ENCODE measurements around the gene ARID3B.
"Not testable (repeated sequence)": the region's sequence is repeated elsewhere in the genome, so short reads cannot be mapped to it uniquely, and the experiment has no call there.

ARID3B gene

GRCh38 chr15:74539521-74539920 lies 1.5 kb upstream of the ARID3B start:
- DNase-seq, result not testable (repeated sequence)

- DNase-seq, result peak; percentile 42
These were observed 759 bp upstream of the ARID3B start for GRCh38 chr15:74540161-74540760.

DNA sequence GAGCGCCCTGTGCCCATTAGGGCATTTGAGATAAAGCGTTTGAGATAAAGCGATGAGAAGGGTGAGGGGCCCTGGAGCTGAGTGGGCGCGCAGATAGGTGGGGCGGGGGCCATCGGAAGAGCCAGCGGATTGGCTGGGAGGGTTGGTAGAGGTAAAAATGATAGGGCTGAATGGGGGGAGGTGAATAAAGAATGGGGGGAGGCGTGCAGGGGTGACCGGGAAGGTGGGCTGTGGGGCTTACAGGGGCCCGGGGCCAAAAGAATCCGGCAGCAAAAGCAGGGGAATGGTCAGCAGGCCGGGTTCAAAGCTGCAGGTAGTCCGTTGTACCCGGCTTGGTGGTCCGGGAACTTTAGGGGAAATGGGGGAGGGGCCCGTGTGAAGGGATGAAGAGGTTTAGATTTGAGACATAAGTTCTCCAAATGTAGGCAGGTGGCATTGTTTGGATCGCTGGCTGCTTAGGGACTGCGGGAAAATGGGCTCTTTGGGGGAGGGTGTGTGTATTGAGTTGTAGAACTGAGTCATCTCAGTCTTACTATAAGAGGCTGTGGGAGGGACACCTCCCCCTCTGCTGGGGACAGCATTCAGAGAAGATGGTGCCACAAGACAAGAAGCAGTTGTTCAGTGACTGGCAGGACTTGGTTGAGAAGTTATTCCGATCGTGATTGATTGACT lies 610 bp downstream of the ARID3B start:
- DNase-seq, result no peak

GRCh38 chr15:74542166-74543042 lies 1.4 kb downstream of the ARID3B start:
- no peak for DNase-seq

DNA sequence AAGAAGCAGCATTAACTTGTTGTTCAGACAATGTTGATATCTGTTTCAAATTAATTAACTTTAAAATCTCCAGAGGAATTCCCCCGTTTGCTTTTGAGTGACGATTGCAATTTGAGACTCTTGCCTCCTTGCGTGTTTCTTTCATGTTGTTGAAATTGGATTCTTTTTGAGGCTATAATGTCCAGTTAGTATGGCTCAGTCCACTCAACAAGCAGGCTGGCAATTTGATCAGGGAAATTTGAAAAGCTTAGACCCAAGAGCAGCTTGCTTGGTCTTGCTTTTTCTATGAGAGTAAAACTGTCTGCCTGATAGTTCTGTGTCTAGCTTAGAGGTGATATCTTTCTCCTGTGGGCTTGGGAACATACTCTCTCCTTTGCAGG lies 2.0 kb downstream of the ARID3B start:
- DNase-seq, result no peak

- DNase-seq, result no peak
These were observed 2.6 kb downstream of the ARID3B start for GRCh38 chr15:74543583-74543982.

DNA sequence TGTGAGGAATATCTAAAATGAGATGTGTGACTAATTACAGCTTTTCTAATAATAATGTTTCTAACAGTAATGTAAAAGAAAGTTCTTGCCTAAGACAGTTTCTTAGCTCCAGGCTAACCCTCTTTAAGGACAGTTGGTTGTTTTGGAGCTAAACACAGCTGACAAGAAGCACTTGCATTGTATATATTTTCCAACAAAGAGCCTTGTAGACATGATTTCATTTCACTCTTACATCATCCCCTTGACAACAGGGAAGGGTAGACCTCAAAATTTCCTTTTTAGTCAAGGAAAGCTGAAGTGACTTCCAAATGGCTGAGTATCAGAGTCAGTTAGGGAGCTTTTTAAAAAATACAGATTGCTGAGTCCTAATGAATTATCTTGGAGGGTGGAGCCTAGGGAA lies 4.1 kb downstream of the ARID3B start:
- DNase-seq, result no peak

DNA sequence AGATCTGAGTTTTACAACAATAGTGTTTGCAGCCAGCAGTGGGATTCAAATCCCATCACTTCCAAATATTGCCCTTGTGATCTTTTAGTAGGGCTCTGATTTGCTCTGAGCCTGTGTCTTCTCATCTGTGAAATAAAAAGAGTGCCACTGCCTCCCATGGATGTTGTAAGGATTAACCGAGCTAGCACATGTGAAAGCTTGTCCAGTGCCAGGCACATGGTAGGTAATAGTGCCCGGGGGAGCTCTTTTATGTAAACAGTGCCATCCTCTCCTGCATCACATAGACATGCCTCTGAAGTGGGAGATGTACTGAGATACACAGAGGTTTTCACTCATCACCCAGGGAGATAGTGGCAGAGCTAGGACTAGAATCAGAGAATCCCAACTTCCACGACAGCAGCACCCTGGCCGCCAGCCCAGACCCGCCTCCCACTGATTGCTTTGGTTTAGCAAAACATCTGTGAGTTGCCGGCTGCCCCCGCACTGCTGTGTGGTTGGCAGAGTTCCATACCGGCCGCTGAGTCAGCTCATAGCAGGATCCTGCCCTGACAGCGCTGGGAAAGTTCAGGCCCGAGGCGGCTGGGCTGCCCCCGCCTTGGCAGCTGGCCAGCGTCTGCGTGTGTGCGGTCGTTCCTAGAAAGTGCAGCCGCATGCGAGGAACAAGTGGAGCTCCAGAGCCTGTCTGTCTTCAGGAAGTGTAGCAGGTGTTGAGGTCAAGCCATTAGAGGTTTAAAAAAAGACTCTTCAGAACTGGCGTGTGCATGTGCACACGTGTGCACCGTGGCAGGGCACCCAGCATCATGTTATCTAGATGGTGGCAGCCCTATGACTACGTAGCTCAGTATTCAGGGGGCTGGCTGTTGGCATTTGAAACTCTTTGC lies 5.0 kb downstream of the ARID3B start:
- DNase-seq, result peak; percentile 91

GRCh38 chr15:74547616-74548015 lies 6.6 kb downstream of the ARID3B start:
- DNase-seq, result no peak

- no peak for DNase-seq
These were observed 7.2 kb downstream of the ARID3B start for GRCh38 chr15:74548241-74548640.

- DNase-seq, result no peak
These were observed 8.8 kb downstream of the ARID3B start for GRCh38 chr15:74549816-74550215.

DNA sequence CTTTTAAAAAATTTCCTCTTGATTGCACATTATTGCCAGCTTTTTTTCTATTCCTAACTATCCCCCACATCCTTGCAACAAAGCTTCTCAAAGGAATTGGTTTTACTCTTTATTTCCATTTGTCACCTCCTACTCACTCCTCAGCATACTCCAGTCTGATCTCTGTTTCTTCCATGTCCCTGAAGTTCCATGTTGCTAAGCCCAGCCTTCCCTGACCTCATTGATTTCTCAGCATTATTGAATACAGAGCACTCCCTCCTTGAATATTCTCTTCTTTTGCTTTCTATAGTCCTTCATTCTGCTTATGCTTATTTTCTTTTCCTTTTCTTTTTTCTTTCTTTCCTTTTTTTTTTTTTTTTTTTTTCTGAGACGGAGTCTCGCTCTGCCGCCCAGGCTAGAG lies 10.7 kb downstream of the ARID3B start:
- no peak for DNase-seq

DNA sequence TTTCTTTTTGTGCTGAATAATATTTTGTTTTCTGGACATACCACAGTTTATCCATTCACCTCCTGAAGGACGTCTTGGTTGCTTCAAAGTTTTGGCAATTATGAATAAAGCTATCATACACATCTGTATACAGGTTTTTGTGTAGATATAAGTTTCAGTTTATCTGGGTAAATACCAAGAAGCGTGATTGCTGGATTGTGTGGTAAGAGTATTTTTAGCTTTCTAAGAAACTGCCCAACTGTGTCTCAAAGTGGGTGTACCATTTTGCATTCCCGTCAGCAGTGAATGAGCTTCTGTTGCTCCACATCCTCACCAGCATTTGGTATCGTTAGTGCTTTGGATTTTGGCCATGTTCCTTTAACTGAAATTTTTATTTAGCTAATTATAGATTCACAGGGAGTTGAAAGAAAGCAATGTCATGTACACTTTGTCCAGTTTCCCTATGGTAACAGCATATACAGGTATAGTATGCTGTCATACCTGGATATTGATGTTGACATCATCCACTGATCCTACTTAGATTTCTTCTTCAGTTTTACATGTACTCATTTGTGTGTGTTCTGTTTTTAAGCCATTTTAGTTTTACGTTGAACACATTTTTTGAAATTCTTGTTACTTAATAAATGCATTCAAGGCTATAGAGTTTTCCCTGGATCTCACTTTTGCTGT lies 11.9 kb downstream of the ARID3B start:
- DNase-seq, result no peak

DNA sequence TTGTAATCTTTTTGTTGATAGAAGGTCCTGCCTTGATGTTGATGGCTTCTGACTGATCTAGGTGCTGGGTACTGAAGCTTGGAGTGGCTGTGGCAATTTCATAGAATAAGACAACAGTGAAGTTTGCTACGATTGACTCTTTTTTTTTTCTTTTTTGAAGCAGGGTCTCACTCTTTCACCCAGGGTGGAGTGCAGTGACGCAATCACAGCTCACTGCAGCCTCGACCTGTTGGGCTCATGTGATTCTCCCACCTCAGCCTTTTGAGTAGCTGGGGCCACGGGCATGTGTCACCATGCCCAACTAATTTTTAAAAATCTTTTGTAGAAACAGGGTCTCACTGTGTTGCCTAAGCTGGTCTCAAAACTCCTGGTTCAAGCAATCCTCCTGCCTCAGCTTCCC lies 14.2 kb downstream of the ARID3B start:
- no peak for DNase-seq

- DNase-seq, result no peak
These were observed 17.7 kb downstream of the ARID3B start for GRCh38 chr15:74558706-74559105.

DNA sequence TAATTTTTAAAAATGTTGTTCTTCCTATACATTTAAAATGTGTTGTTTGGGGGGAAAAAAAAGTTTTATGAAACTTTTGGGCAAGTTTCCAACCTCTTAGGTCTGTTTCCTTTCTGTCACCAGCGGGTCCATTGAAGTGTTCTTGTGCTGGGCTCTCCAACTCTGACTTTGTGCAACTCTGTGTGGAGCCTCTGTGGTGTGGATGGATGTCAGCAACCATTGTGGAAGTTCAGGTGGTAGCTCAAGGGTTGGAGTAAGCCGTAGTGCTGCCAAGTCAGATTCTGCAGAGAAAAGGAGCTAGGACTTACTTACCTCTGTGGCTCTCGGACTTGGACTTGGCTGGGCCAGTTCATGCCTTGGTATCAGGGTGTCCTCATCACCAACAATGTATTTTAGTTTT lies 22.4 kb downstream of the ARID3B start:
- no peak for DNase-seq

- no peak for DNase-seq
These were observed 23.2 kb downstream of the ARID3B start for GRCh38 chr15:74564182-74564581.

GRCh38 chr15:74565381-74566085 lies 24.5 kb downstream of the ARID3B start:
- DNase-seq, result no peak

- DNase-seq, result no peak
These were observed 27.6 kb downstream of the ARID3B start for GRCh38 chr15:74568594-74568993.

DNA sequence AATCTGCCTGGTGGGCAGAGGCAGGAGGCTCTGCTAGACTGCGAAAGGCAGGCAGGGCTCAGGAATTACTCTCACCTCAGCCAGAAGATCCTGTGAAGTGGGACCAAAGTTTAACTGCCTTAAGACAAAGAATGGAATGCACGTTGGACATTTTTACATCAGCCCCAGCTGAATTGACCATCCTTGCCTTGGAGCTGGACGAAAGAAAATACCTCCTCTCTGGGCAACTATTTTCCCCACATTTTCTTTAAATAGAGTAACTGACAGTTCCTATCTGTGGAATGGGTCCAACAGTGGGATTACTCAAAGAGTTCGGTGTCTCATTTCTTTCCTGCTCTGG lies 28.7 kb downstream of the ARID3B start:
- no peak for DNase-seq

GRCh38 chr15:74571191-74571590 lies 30.2 kb downstream of the ARID3B start:
- DNase-seq, result no peak

DNA sequence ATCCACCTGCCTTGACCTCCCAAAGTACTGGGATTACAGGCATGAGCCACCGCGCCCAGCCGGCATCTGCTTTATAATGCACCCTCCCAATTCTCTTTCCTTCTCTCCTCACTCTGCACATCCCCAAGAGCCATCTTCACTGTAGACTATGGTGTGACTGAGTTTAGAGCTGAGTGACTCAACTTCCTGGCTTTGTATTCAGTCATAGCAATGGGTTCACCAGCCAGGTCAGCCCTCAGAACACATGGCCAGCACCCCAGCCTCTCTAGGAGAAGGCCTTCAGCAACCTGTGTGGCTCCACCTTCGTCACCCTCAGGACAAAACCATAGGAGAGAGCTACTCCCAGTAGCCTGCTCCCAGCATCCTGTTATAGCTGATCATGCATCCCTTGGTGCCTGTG lies 33.0 kb downstream of the ARID3B start:
- DNase-seq, result no peak

All from DMS79 treated with DMSO at 0.1 percent for 48 hours (cell line).